Epidermal melanocyte (primary cell): ENCODE results near the gene SEMA5B.

ENCODE experiments used
- DNase-seq: peaks from one replicate; pipeline ENCODE4 v3.0.0; 2011; ENCODE audit warnings: low spot score; ENCODE audit not compliant: insufficient read length

The SEMA5B gene

GRCh38 chr3:122928396-122929187 lies 99.0 kb downstream of the SEMA5B start:
- DNase-seq = no peak

- no peak for DNase-seq
Observed at GRCh38 chr3:122927726-122928125, 99.8 kb downstream of the SEMA5B start.

GRCh38 chr3:122926811-122927210 lies 100.8 kb downstream of the SEMA5B start:
- DNase-seq = no peak

- no peak for DNase-seq
Observed at GRCh38 chr3:122926322-122926721, 101.2 kb downstream of the SEMA5B start.

GRCh38 chr3:122925756-122926155 lies 101.8 kb downstream of the SEMA5B start:
- DNase-seq = no peak

GRCh38 chr3:122924056-122924455 lies 103.5 kb downstream of the SEMA5B start:
- no peak for DNase-seq

GRCh38 chr3:122923611-122924010 lies 104.0 kb downstream of the SEMA5B start:
- no peak for DNase-seq

- DNase-seq = no peak
Observed at GRCh38 chr3:122921791-122922651, 105.5 kb downstream of the SEMA5B start.

- no peak for DNase-seq
Observed at GRCh38 chr3:122920986-122921385, 106.6 kb downstream of the SEMA5B start.

- DNase-seq = no peak
Observed at GRCh38 chr3:122919291-122919610, 108.3 kb downstream of the SEMA5B start.

GRCh38 chr3:122918576-122919290 lies 108.8 kb downstream of the SEMA5B start:
- no peak for DNase-seq

- DNase-seq = no peak
Observed at GRCh38 chr3:122917412-122917811, 110.2 kb downstream of the SEMA5B start.

GRCh38 chr3:122916580-122916979 lies 111.0 kb downstream of the SEMA5B start:
- no peak for DNase-seq

- no peak for DNase-seq
Observed at GRCh38 chr3:122916084-122916483, 111.5 kb downstream of the SEMA5B start.

GRCh38 chr3:122915300-122916055 lies 112.1 kb downstream of the SEMA5B start:
- DNase-seq = no peak

GRCh38 chr3:122913539-122914100 lies 113.9 kb downstream of the SEMA5B start:
- DNase-seq = no peak

- DNase-seq = no peak
Observed at GRCh38 chr3:122912772-122913538, 114.6 kb downstream of the SEMA5B start.

GRCh38 chr3:122911901-122912300 lies 115.7 kb downstream of the SEMA5B start:
- no peak for DNase-seq

- no peak for DNase-seq
Observed at GRCh38 chr3:122908251-122908650, 119.3 kb downstream of the SEMA5B start.

GRCh38 chr3:122907471-122907870 lies 120.1 kb downstream of the SEMA5B start:
- DNase-seq = no peak
